Ramos (cell line): Measurements from ENCODE around the gene ARMH1.
"Not testable (repeated sequence)": the region's sequence is repeated elsewhere in the genome, so short reads cannot be mapped to it uniquely, and the experiment has no call there.

Experiments used
- in situ Hi-C: fragments of 300-500 bp; cut with MboI; formaldehyde crosslinking; loops from one replicate; pipeline ENCODE4 v1.14.3; 2022; ENCODE audit warnings: low sequenced_read_pairs; ENCODE audit not compliant: unreplicated experiment

The ARMH1 gene

GRCh38 chr1:44747878-44748277 lies 73.4 kb downstream of the ARMH1 start:
- in situ Hi-C loops = no loop called here

- in situ Hi-C loops = no loop called here
Measured at GRCh38 chr1:44757420-44757819, 82.9 kb downstream of the ARMH1 start.

GRCh38 chr1:44759077-44759476 lies 84.6 kb downstream of the ARMH1 start:
- in situ Hi-C loops = no loop called here

- in situ Hi-C loops = no loop called here
Measured at GRCh38 chr1:44760876-44761275, 86.4 kb downstream of the ARMH1 start.

GRCh38 chr1:44766421-44766820 lies 91.9 kb downstream of the ARMH1 start:
- in situ Hi-C loops = not testable (repeated sequence)
